GM23338 (cell line): ENCODE measurements around the gene NXN. TPM values are rescaled to one million over a fixed set of nuclear protein-coding genes. Genes with fewer than 3 reads are reported as not detected.

Experiments used
- ATAC-seq: fragments of 200-7000 bp; cut with Tn5 transposase; 3 replicates; pipeline ENCODE4 v1.9.1; 2020
- DNase-seq: peaks from one replicate; pipeline ENCODE4 v3.0.0-alpha.2; 2015; ENCODE audit warnings: low spot score
- H2AFZ ChIP-seq: fragments of 200-600 bp; sonication (generic); 2 replicates; pipeline ENCODE4 v1.8.0; 2016; ENCODE audit warnings: antibody characterized with exemption, mild to moderate bottlenecking, moderate library complexity
- H3F3A ChIP-seq: fragments of 200-600 bp; sonication (generic); replicated peaks from 2 replicates; pipeline ENCODE4 v1.8.0; 2017; ENCODE audit warnings: antibody characterized with exemption, mixed run types, low read depth
- H3K27ac ChIP-seq: fragments of 200-600 bp; sonication (generic); 2 replicates; pipeline ENCODE4 v1.6.1; 2016; ENCODE audit warnings: low read depth
- H3K27me3 ChIP-seq: fragments of 200-600 bp; sonication (generic); 2 replicates; pipeline ENCODE4 v1.8.0; 2016; ENCODE audit warnings: mild to moderate bottlenecking, mixed run types, moderate library complexity; ENCODE audit not compliant: insufficient read depth
- H3K36me3 ChIP-seq: fragments of 200-600 bp; sonication (generic); 2 replicates; pipeline ENCODE4 v1.8.0; 2016; ENCODE audit warnings: mild to moderate bottlenecking; ENCODE audit not compliant: insufficient read depth
- H3K4me1 ChIP-seq: fragments of 200-600 bp; sonication (generic); 2 replicates; pipeline ENCODE4 v1.8.0; 2016; ENCODE audit warnings: mild to moderate bottlenecking, moderate library complexity; ENCODE audit not compliant: insufficient read depth
- H3K4me2 ChIP-seq: fragments of 200-600 bp; sonication (generic); 2 replicates; pipeline ENCODE4 v1.7.1; 2017; ENCODE audit warnings: mixed run types
- H3K4me3 ChIP-seq: fragments of 200-600 bp; sonication (generic); 2 replicates; pipeline ENCODE4 v1.6.1; 2016; ENCODE audit warnings: mixed run types
- H3K79me2 ChIP-seq: fragments of 200-600 bp; sonication (generic); replicated peaks from 2 replicates; pipeline ENCODE4 v1.8.0; 2017; ENCODE audit warnings: mild to moderate bottlenecking; ENCODE audit not compliant: insufficient read depth
- H3K9me2 ChIP-seq: fragments of 200-600 bp; sonication (generic); 2 replicates; pipeline ENCODE4 v1.8.0; 2017; ENCODE audit not compliant: insufficient read depth
- H4K20me1 ChIP-seq: fragments of 200-600 bp; sonication (generic); replicated peaks from 2 replicates; pipeline ENCODE4 v1.8.0; 2017; ENCODE audit warnings: mild to moderate bottlenecking; ENCODE audit not compliant: insufficient read depth
- H3K27ac Mint-ChIP-seq: 2 replicates; pipeline ENCODE4 v1.8.0; 2020; ENCODE audit warnings: inconsistent platforms, mild to moderate bottlenecking, moderate library complexity, mixed read lengths
- H3K27me3 Mint-ChIP-seq: 3 replicates; pipeline ENCODE4 v1.8.0; 2022; ENCODE audit warnings: low read depth, mild to moderate bottlenecking, moderate library complexity, mixed read lengths, inconsistent platforms; ENCODE audit not compliant: insufficient read depth, poor library complexity
- H3K36me3 Mint-ChIP-seq: 3 replicates; pipeline ENCODE4 v1.8.0; 2021; ENCODE audit warnings: low read depth, mild to moderate bottlenecking, inconsistent platforms, moderate library complexity, mixed read lengths
- H3K4me1 Mint-ChIP-seq: 3 replicates; pipeline ENCODE4 v1.8.0; 2020; ENCODE audit warnings: mild to moderate bottlenecking, inconsistent platforms, mixed read lengths
- H3K4me3 Mint-ChIP-seq: 3 replicates; pipeline ENCODE4 v1.8.0; 2021; ENCODE audit warnings: moderate library complexity, mild to moderate bottlenecking, inconsistent platforms, mixed read lengths
- H3K9me3 Mint-ChIP-seq: 3 replicates; pipeline ENCODE4 v1.8.0; 2020; ENCODE audit warnings: moderate library complexity, mild to moderate bottlenecking, inconsistent platforms, mixed read lengths
- CREB1 ChIP-seq: fragments of 250-450 bp; sonication (Bioruptor Pico); IDR thresholded peaks from 2 replicates; pipeline ENCODE4 v1.5.0; 2020; ENCODE audit warnings: low read depth, mild to moderate bottlenecking, moderate library complexity
- CTCF ChIP-seq, 2 experiments: fragments of 200-600 bp in 1 of 2; sonication (generic) in 1 of 2; conservative IDR thresholded peaks; 2 replicates each; pipeline versions ENCODE4 v1.5.1 to v1.6.1; 2016 to 2017; ENCODE audit warnings: antibody characterized with exemption in 2 of 2, low read depth in 2 of 2, mild to moderate bottlenecking in 2 of 2, moderate library complexity in 1 of 2
- EZH2phosphoT487 ChIP-seq: fragments of 200-600 bp; sonication (generic); IDR thresholded peaks from one replicate; pipeline ENCODE4 v1.8.1; 2018; ENCODE audit warnings: antibody characterized with exemption; ENCODE audit not compliant: unreplicated experiment
- JUNB ChIP-seq: IDR thresholded peaks from one replicate; pipeline ENCODE4 v1.6.1; 2016; ENCODE audit warnings: antibody characterized with exemption; ENCODE audit not compliant: unreplicated experiment
- POLR2AphosphoS5 ChIP-seq: IDR thresholded peaks from 2 replicates; pipeline ENCODE4 v1.6.1; 2016; ENCODE audit warnings: antibody characterized with exemption, low read depth
- REST ChIP-seq: IDR thresholded peaks from one replicate; pipeline ENCODE4 v1.6.1; 2018; ENCODE audit warnings: antibody characterized with exemption; ENCODE audit not compliant: unreplicated experiment
- ZNF331 ChIP-seq: fragments of 250-450 bp; sonication (Bioruptor Pico); IDR thresholded peaks from 2 replicates; pipeline ENCODE4 v1.5.0; 2020; ENCODE audit warnings: low read depth, mild to moderate bottlenecking, moderate library complexity
- ZNF462 ChIP-seq: fragments of 250-450 bp; sonication (Bioruptor Pico); IDR thresholded peaks from 2 replicates; pipeline ENCODE4 v1.5.0; 2020; ENCODE audit warnings: mild to moderate bottlenecking, moderate library complexity
- polyA plus RNA-seq: library from polyadenylated mRNA; unstranded; fragments of >200 nt; fragmentation: Nextera tagmentation; extraction: Ambion mirVana; gene quantifications from 2 replicates; pipeline ENCODE4 v1.2.1, GENCODE V29; 2016
- total RNA-seq: library from RNA; depleted of rRNA; stranded (reverse); fragments of >200 nt; shearing (Covaris generic); gene quantifications from 2 replicates; pipeline ENCODE4 v1.2.3, GENCODE V29; 2014

NXN gene
- total and polyA plus RNA-seq, 2 experiments from 2014 or later = 31.8 to 105 TPM

GRCh38 chr17:970364-970763 is 9.2 kb downstream of the NXN start (continued):
- TF ChIP-seq CREB1 (no peak), EZH2phosphoT487 (no peak), CTCF (conservative IDR thresholded peaks at IDR 0.05; ENCODE audit: low read depth in 2 of 2) (no peak), ZNF462 (no peak)

DNA sequence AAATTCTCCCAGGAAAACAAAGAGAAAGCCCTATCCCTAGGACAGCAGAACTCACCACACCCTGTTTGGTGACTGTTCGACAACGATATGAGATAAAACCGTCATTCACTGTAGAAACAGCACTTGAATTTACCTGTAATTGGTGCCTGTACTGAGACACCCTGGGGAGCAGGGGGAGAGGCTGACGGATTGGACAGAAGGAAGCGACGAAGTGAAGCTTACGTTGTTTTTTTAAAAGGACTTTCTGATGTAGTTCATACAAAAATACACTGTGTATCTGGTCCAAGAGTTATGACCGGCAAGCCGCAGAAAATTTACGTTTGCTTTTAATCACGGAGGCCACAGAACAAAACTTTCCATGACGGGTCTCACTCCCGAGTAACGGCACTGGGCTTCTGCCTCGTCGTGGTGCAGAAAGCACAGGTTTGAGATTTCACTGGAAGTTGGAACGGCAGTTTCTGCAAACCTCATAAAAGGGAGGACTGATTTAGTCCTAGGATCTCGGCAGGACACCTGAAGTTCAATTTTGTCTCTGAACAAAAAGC is 9.7 kb downstream of the NXN start:
- Histone ChIP-seq H3K9me2 (no peaks in the 10 kb centered on the region), H3K4me3 (no peak overlapping the region), H3K36me3 (no peaks in the 10 kb centered on the region), H3F3A (0 out of 2 replicates have a peak, but pooled peaks cover 9% of the 10 kb centered on the region), H3K27ac (peak overlapping the region; percentile 85), H3K79me2 (peaks cover 100% of the 10 kb centered on the region), H3K4me1 (peaks cover 57% of the 10 kb centered on the region), H3K4me2 (peak overlapping the region; percentile 67), H3K27me3 (no peaks in the 10 kb centered on the region), H4K20me1 (peaks cover 58% of the 10 kb centered on the region), H2AFZ (no peak overlapping the region)
- H3K9me3 Mint-ChIP-seq = no peaks in the 10 kb centered on the region
- H3K27ac Mint-ChIP-seq = peak overlapping the region; percentile 59
- peaks cover 52% of the 10 kb centered on the region for H3K4me1 Mint-ChIP-seq
- H3K36me3 Mint-ChIP-seq = peaks cover 16% of the 10 kb centered on the region
- no peak; the same call in 2 of the 3 replicates for ATAC-seq
- DNase-seq = no peak
- peak overlapping the region; percentile 20; the same call in 1 of the 3 replicates for H3K4me3 Mint-ChIP-seq
- H3K27me3 Mint-ChIP-seq = peaks cover 9% of the 10 kb centered on the region
- TF ChIP-seq EZH2phosphoT487 = no peak
- no peak for TF ChIP-seq JUNB
- no peak for TF ChIP-seq REST
- no peak for TF ChIP-seq ZNF331 (CRISPR knock-in tag)
- no peak for TF ChIP-seq CREB1
- TF ChIP-seq POLR2AphosphoS5 = no peak
